HG03565 (cell line): ENCODE measurements around the gene CAMLG.

Experiments used
- ATAC-seq: cut with Tn5 transposase; IDR thresholded peaks from one replicate; pipeline ENCODE4 v1.9.1; 2021; ENCODE audit warnings: mild to moderate bottlenecking, moderate library complexity; ENCODE audit not compliant: unreplicated experiment

Gene CAMLG

GRCh38 chr5:134772461-134773125 is 34.2 kb downstream of the CAMLG start:
- no peak for ATAC-seq

GRCh38 chr5:134777366-134777765 is 39.0 kb downstream of the CAMLG start:
- ATAC-seq, result no peak

- no peak for ATAC-seq
Measured at GRCh38 chr5:134784241-134784920, 46.0 kb downstream of the CAMLG start.

- no peak for ATAC-seq
Measured at GRCh38 chr5:134784946-134785620, 46.7 kb downstream of the CAMLG start.

- no peak for ATAC-seq
Measured at GRCh38 chr5:134787692-134788091, 49.3 kb downstream of the CAMLG start.

GRCh38 chr5:134791580-134791979 is 53.2 kb downstream of the CAMLG start:
- no peak for ATAC-seq

- no peak for ATAC-seq
Measured at GRCh38 chr5:134792286-134792685, 53.9 kb downstream of the CAMLG start.

- no peak for ATAC-seq
Measured at GRCh38 chr5:134793111-134793510, 54.8 kb downstream of the CAMLG start.

- no peak for ATAC-seq
Measured at GRCh38 chr5:134794082-134794481, 55.7 kb downstream of the CAMLG start.

GRCh38 chr5:134794819-134795218 is 56.5 kb downstream of the CAMLG start:
- ATAC-seq, result no peak

- ATAC-seq, result no peak
Measured at GRCh38 chr5:134798468-134798867, 60.1 kb downstream of the CAMLG start.
